HUES48 (cell line): ENCODE results near the gene PDK4.

Source experiments
- H3K27ac ChIP-seq: one replicate; pipeline ENCODE4 v1.7.0; 2013; ENCODE audit warnings: low read depth, low read length, inconsistent platforms
- H3K27me3 ChIP-seq: 2 replicates; pipeline ENCODE4 v1.6.1; 2013; ENCODE audit warnings: mild to moderate bottlenecking, low read length; ENCODE audit not compliant: control insufficient read depth, insufficient read depth
- H3K36me3 ChIP-seq: 2 replicates; pipeline ENCODE4 v1.6.1; 2013; ENCODE audit warnings: low read length; ENCODE audit not compliant: control insufficient read depth, insufficient read depth
- H3K4me1 ChIP-seq: 2 replicates; pipeline ENCODE4 v1.6.1; 2013; ENCODE audit warnings: mild to moderate bottlenecking, low read length; ENCODE audit not compliant: control insufficient read depth, insufficient read depth
- H3K4me3 ChIP-seq: 2 replicates; pipeline ENCODE4 v1.5.1; 2013; ENCODE audit warnings: mild to moderate bottlenecking, low read depth, low read length
- H3K9ac ChIP-seq: 2 replicates; pipeline ENCODE4 v1.6.1; 2013; ENCODE audit warnings: mild to moderate bottlenecking, low read depth, low read length, moderate library complexity
- H3K9me3 ChIP-seq: 2 replicates; pipeline ENCODE4 v1.6.1; 2013; ENCODE audit warnings: low read length; ENCODE audit not compliant: control insufficient read depth, insufficient read depth

The PDK4 gene

DNA sequence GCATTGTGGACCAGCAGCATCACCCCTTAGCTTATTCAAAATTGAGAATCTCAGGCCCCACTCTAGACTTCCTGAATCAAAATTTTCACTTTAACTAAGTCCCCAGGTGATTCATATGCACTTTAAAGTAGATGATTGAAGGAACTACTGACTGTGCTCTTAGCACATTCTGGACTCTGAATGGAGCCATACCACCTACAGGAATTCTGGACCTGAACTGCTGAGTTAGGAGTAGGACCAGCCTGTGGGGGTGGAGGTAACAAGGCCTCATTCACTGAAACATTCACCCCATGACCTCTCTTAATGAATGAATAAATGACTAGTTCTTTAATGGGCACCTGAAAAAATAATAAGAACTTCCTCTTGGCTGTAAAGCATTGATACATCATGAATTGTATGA, 7.3 kb downstream of the PDK4 start:
- Histone ChIP-seq H3K9ac (no peak overlapping the region), H3K4me1 (peaks cover 9% of the 10 kb centered on the region; the same call in 1 of the 2 replicates), H3K4me3 (no peak overlapping the region), H3K27me3 (no peaks in the 10 kb centered on the region), H3K27ac (no peak overlapping the region), H3K9me3 (no peaks in the 10 kb centered on the region), H3K36me3 (no peaks in the 10 kb centered on the region)

DNA sequence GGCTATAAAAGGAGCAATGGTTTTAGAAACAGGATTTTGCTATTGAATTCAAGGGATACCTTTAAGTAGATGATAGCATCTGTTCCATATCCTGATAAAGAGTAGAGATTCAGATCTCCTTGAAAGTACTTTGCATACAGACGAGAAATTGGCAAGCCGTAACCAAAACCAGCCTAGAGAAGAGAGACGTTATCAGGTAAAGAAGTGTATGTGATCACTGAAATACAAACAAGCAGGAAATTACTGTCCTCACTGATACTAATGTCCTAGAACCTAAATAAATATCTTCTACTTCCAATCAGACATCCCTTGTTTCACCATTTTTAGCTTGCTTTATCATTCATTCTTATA, 9.4 kb downstream of the PDK4 start:
- H3K4me1 ChIP-seq: peaks cover 9% of the 10 kb centered on the region; the same call in 1 of the 2 replicates
- no peak overlapping the region for H3K4me3 ChIP-seq

DNA sequence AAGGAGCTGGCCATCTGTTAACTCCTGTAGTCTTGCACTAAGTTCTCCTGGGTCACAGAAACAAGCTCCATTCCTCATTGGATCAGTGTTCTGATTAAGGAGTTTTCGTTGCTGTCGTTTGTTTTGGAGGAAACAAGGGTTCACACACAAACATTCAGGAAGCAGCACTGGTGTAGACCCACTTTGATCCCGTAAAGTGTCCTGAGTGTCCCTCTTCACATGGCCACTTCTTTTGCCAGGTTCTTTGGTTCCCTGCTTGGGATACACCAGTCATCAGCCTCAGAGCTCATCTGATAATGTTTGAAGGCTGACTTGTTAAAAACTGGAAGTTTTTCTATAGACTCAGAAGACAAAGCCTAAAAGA, 10.9 kb downstream of the PDK4 start:
- Histone ChIP-seq H3K4me3 (no peak overlapping the region), H3K27me3 (no peaks in the 10 kb centered on the region), H3K9me3 (no peaks in the 10 kb centered on the region), H3K9ac (no peak overlapping the region), H3K36me3 (no peaks in the 10 kb centered on the region), H3K27ac (no peak overlapping the region), H3K4me1 (peaks cover 9% of the 10 kb centered on the region; the same call in 1 of the 2 replicates)

More for the DNA sequence above, 9.4 kb downstream of the PDK4 start:
- H3K27me3 ChIP-seq: no peaks in the 10 kb centered on the region
- H3K27ac ChIP-seq: no peak overlapping the region
- H3K9ac ChIP-seq: no peak overlapping the region
- H3K9me3 ChIP-seq: no peaks in the 10 kb centered on the region
- no peaks in the 10 kb centered on the region for H3K36me3 ChIP-seq

DNA sequence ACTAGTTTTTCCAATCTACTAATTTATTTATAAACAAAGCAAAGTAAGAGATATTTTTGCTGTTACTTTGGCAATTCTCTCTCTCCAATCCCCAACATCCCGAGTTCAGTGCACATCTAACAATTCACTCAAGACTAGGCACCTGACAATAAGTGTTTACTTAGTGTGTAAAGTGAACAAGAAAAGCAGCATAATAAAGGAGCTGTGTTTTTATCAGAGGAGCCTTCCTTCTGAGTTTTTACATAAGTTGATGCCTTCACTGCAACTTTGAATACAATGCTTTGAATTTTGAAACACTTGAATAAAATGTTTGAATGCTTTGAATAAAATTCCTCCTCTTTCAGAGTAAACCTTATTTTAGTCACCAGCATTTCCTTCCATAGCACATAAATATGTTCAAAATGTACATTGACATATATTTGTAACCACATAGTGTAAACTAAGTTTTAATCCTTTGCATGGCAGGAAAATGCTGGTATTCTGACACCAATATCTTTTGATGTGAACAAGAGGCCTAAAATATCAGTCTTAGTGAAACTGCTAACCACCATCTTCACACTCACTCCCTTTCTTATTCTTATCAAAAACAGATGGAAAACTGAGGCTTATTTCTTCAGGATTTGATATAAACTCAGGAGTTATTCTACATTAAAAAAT, 11.4 kb downstream of the PDK4 start:
- H3K9me3 ChIP-seq: no peaks in the 10 kb centered on the region
- peaks cover 9% of the 10 kb centered on the region; the same call in 1 of the 2 replicates for H3K4me1 ChIP-seq
- no peak overlapping the region for H3K4me3 ChIP-seq
- H3K27ac ChIP-seq: no peak overlapping the region
- no peak overlapping the region for H3K9ac ChIP-seq
- no peaks in the 10 kb centered on the region for H3K27me3 ChIP-seq
- H3K36me3 ChIP-seq: no peaks in the 10 kb centered on the region

DNA sequence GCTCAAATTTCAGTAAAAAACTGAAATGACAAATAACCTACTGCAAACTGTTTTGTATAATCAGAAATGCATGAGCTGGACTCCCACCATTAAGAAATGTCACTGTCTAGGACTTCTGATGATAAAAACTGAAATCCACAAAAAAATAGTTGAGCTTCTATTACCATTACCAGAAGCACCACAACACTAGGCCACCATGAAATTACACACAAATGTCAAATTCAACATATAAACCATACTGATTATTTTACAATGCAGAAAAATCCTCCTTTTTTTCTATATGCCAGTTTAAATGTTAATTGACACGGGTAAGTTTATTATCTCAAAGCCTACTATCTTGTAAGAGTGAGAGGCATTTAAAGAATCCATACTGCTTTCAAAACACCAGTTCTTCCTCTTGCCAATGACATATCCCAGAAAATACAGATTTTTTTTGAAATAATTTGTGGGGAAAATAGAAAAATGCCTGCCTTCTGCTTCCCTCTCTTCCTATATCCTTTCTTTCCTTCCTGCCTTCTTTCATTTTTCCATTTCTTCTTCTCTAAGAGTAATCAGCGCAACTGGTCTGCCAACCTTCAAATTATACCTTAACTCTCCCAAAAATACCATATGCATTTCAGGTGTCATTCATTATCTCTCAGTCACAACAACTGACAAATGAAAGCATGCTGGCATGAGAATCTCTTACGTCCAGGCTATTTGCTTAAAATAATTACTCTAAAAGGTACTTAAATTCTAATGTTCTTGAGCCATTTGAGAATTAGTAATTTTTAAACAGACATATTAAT, 12.3 kb downstream of the PDK4 start:
- Histone ChIP-seq H3K4me1 (peaks cover 7% of the 10 kb centered on the region; the same call in 1 of the 2 replicates), H3K27ac (no peak overlapping the region), H3K9me3 (no peaks in the 10 kb centered on the region), H3K27me3 (no peaks in the 10 kb centered on the region), H3K9ac (no peak overlapping the region), H3K36me3 (no peaks in the 10 kb centered on the region), H3K4me3 (no peak overlapping the region)

DNA sequence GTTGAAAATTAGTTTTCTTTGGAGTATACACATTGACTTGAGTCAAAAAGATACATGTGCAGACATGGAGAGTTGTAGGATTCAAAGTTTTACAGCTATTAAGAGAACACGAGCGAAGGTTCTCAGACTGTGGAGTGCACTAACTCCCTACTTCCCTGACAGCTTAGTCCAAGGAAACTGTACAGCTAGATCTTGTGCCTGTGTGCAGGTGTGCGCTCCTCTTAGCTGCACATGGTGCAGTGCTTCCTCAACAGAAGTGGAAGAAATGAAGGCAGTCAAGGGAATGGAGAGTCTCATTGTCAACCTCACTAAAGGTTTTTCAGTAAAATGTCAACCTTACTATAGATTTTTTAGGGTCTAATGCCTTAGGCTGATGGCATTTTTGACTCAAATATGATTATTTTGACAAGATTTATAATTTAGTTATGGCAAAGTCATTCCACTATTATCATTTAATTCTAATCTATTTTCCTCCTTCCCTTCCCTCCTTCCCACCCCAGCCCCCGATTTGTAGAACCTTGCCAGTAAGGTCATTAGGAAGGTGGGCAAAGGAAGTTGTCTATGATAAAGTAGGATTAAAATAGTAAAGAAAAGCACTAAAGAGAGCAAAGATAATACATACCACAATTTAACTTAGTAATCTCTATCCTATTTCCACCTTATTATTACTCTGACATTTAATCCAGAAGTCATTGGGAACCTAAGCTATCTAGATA, 13.6 kb downstream of the PDK4 start:
- Histone ChIP-seq H3K27me3 (no peaks in the 10 kb centered on the region), H3K36me3 (no peaks in the 10 kb centered on the region), H3K4me1 (no peaks in the 10 kb centered on the region), H3K9ac (no peak overlapping the region), H3K9me3 (no peaks in the 10 kb centered on the region), H3K4me3 (no peak overlapping the region), H3K27ac (no peak overlapping the region)

DNA sequence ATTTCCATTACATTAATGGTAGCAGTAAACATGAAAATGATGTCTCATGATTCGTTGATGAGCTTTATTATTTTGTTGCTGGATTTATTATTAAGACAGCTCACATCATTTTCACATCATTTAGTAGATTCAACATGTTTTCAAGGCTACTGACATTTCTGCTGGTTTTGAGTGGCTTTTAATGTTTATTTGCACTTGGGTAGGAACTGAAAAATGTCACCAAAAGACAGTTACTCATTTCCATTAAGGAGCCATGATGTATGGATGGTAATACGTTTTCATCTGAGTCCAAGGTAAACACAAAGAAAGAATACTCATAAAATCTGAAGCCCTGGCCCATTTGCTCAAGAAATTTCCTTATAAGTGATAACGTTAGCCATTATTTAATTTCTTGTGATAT, 14.8 kb downstream of the PDK4 start:
- Histone ChIP-seq H3K4me1 (peaks cover 5% of the 10 kb centered on the region; the same call in 1 of the 2 replicates), H3K9ac (no peak overlapping the region), H3K27ac (no peak overlapping the region), H3K36me3 (no peaks in the 10 kb centered on the region), H3K9me3 (no peaks in the 10 kb centered on the region), H3K27me3 (no peaks in the 10 kb centered on the region), H3K4me3 (no peak overlapping the region)

DNA sequence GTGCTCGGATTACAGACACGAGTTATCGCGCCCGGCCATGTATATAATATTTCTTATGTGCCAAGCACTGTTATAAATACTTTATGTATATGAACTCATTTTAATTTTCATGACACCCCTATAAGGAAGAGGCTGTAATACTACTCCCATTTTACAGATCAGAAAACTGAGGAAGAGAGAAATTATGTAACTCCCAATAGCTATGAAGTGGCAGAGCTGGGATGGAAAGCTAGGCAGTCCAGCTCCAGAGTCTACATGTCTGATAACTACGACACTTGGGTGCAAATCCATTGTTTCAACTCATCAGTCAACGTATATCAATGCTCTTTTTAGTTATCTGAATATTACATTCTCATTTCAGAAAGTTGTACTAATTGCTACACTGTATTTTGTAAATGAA, 17.0 kb downstream of the PDK4 start:
- Histone ChIP-seq H3K27ac (no peak overlapping the region), H3K36me3 (no peaks in the 10 kb centered on the region), H3K4me3 (no peak overlapping the region), H3K9ac (no peak overlapping the region), H3K27me3 (no peaks in the 10 kb centered on the region), H3K9me3 (no peaks in the 10 kb centered on the region), H3K4me1 (peaks cover 5% of the 10 kb centered on the region; the same call in 1 of the 2 replicates)

DNA sequence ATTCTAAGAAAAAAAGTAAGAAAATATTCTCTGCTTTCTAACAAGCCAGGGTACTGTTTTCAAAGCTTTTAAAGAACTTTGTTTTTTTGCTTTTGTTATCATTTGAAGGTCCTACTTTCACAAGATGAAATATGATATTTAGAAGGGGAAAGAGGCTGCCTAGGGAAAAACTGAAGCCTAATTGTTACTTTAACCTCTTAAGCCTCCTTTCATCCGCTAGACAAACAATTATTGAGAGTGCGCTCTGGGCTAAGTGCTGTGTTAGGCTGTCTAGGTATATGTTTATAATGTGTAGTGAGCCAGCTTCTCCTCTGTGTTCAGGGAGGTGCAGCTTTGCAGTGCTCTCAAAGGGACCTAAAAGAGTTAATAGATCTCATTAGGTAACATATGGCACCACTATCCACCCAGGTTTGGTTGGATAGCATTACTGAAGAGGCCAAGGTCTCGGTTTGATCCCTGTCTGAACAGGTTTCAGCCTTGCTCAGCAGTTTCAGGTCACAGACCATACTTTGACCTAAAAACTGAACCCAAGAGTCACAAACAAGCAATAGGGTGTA, 17.9 kb downstream of the PDK4 start:
- Histone ChIP-seq H3K4me1 (peaks cover 5% of the 10 kb centered on the region; the same call in 1 of the 2 replicates), H3K27ac (no peak overlapping the region), H3K36me3 (no peaks in the 10 kb centered on the region), H3K9ac (no peak overlapping the region), H3K27me3 (no peaks in the 10 kb centered on the region), H3K4me3 (no peak overlapping the region), H3K9me3 (no peaks in the 10 kb centered on the region)

DNA sequence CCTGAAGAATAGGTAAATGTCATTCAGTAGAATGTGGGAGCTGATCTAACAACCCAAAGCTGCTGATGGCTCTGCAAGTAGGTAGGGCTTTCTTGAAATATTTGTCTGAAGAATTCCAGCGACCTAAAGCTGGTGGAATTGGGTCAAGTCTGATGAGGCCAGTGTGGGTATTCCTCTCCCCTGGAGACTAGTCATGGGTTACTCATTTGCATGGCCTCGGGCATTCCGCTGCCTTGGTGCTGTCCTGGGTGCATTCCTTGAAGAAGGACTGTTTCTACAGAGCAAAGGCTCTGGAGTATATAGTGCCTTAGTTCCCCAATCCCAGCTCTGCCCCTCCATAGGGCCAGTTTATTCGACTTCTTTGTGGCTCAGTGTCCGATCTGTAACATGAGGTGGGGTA, 19.2 kb downstream of the PDK4 start:
- Histone ChIP-seq H3K4me3 (no peak overlapping the region), H3K27me3 (no peaks in the 10 kb centered on the region), H3K27ac (no peak overlapping the region), H3K4me1 (peaks cover 5% of the 10 kb centered on the region; the same call in 1 of the 2 replicates), H3K9me3 (no peaks in the 10 kb centered on the region), H3K36me3 (no peaks in the 10 kb centered on the region), H3K9ac (no peak overlapping the region)

DNA sequence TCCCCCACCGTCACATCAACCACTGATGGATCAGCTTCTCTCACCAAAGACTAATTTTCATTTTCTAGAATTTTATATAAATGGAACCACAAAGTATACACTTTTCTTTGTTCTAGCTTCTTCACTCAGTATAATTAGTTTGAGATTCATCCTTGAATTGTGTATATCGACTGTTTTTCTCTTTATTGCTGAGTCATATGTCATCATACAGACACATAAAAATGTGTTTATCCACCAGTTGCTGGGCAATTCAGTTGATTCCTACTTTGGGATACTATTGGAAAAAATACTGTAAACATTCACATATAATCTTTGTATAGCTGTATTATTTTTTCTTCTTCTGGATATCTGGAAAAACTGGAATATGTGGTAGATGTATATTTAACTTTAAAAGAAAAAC, 26.6 kb downstream of the PDK4 start:
- Histone ChIP-seq H3K9me3 (no peaks in the 10 kb centered on the region), H3K27ac (no peak overlapping the region), H3K4me1 (no peaks in the 10 kb centered on the region), H3K9ac (no peak overlapping the region), H3K36me3 (no peaks in the 10 kb centered on the region), H3K27me3 (no peaks in the 10 kb centered on the region), H3K4me3 (no peak overlapping the region)
